ENCODE data around the gene EIF4E3.

DNA sequence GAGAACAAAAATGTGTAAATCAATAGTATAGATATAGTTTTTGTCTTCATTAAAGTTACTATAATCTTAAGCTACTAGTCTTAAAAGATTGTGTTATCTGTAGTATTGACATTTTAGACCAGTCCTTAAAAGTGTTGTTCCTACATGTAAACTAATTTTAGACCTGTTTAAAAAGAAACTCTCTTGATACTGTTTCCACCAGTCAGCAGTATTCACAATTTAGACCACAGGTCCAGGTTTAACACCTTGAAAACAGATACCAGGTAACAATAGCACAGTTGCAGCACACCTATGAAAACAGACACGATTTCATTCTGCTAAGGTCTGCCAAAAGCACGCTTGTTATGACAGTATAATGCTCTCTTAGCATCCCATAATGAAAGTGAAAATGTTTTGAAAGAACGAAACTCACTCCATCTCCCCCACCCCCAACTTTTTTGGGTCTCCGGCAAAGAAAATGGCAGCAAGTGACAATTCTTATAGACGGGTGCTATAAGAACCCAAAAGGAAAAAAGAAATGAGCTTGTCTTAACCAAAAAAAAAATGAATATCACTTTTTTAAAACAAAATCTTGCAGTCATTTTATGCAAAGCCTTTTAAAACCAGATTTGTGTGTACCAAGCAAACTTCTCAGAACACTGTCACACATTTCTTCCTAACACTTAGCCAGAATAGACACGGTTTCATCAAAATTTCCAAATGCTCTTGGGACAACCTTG, 1.6 kb downstream of the EIF4E3 start:
- TF ChIP-seq POLR2A (IDR thresholded peaks at IDR 0.05): no peak
- TF ChIP-seq CTCF (IDR thresholded peaks at IDR 0.05 in 8 of 11, conservative IDR thresholded peaks at IDR 0.05 in 3 of 11): no peak
- TF ChIP-seq POLR2AphosphoS5 (IDR thresholded peaks at IDR 0.05): no peak

Data from spleen (tissue), 7 donors.